ENCODE results near the gene NPIPB2. TPM values are rescaled to one million over a fixed set of nuclear protein-coding genes. Genes with fewer than 3 reads are reported as not detected.

Gene NPIPB2
- total RNA-seq, 4 donors from 2014 or later: 4.1 to 12.9 (median 5.2) TPM

DNA sequence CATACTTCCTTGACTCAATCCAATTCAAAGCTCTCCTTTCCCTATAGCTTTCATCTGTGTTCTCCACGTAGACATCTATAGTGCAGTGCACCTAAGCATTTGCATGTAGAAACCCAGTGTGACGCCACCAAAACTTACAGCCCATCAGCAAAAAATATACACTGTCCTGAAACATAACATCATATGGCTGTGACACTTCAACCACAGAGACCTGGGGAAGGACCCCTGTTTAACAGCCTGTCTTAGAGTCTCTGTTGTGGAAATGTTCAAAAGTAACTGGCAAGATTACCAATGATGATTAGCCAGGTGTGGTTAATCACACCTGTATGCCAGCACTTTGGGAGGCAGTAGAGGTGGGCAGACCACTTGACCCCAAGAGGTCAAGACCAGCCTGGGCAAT, 48.3 kb downstream of the NPIPB2 start:
- TF ChIP-seq POLR2A (IDR thresholded peaks at IDR 0.05): no peak
- TF ChIP-seq, protein P1, sequence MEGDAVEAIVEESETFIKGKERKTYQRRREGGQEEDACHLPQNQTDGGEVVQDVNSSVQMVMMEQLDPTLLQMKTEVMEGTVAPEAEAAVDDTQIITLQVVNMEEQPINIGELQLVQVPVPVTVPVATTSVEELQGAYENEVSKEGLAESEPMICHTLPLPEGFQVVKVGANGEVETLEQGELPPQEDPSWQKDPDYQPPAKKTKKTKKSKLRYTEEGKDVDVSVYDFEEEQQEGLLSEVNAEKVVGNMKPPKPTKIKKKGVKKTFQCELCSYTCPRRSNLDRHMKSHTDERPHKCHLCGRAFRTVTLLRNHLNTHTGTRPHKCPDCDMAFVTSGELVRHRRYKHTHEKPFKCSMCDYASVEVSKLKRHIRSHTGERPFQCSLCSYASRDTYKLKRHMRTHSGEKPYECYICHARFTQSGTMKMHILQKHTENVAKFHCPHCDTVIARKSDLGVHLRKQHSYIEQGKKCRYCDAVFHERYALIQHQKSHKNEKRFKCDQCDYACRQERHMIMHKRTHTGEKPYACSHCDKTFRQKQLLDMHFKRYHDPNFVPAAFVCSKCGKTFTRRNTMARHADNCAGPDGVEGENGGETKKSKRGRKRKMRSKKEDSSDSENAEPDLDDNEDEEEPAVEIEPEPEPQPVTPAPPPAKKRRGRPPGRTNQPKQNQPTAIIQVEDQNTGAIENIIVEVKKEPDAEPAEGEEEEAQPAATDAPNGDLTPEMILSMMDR (IDR thresholded peaks at IDR 0.05): no peak
- no peak for DNase-seq (ENCODE audit: low spot score in 2 of 2)
- intact Hi-C loops (cut with DNase I; ENCODE audit: low total_unique reads): no loop called here
- WGBS, 2 donors: 97 to 98% methylated on average over 2 of the region's 2 CpGs
- no peak overlapping the region for H3K4me3 ChIP-seq (ENCODE audit: low read depth, poor library complexity, severe bottlenecking)

DNA sequence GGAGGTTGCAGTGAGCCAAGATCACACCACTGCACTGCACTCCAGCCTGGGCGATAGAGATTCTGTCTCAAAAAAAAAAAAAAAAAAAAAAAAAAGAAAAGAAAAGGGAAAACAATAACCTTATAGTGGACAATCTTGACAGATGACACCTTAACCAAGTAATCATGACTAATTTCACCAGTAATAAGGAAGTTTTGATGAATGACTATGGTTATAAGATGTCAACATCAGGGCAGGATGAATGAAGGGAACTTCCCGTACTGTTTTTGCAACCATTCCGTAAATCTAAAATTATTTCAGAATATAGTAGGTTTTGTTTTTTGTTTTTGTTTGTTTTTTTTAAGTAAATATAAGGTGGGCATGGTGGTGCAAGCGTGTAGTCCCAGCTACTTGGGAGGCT, 49.1 kb downstream of the NPIPB2 start:
- WGBS, 2 donors: 67 to 95% methylated on average over 4 of the region's 4 CpGs
- intact Hi-C loops (cut with DNase I; ENCODE audit: low total_unique reads): no loop called here
- TF ChIP-seq POLR2A (IDR thresholded peaks at IDR 0.05): no peak
- TF ChIP-seq, protein P1 (IDR thresholded peaks at IDR 0.05): no peak

DNA sequence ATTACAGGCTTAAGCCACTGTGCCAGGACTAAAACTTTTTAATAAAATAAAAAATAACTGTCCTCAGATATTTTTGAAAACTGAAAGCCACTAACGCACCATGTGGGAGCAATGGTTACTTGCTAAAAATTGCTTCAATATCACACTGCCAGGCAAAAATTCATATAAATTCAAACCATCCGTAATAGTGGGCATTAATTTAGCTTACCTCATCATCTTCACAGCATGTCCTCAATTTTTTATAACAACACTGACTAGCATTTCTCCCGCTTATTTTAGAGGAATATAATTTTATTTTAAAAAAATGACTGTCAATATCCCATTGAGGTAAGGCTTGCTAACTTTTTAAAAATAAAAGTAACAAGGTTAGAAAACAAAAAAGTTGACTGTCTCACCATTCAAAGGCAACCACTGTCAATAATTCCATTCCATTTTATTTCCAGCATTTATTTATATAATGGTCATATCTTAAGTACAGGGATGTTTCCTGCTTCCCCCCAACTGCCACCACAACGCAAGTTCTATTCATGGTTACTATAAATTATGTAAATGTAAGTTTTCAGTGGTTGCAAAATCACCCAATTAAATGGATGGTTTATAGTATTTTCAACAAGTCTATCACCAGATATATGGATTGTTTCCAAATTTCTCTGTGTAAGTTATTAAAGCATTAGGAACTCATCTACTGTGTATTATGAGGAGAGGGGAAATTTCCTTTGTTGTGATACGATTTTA, 51.4 kb downstream of the NPIPB2 start:
- DNase-seq (ENCODE audit: low spot score in 2 of 2): no peak
- intact Hi-C loops (cut with DNase I; ENCODE audit: low total_unique reads): no loop called here
- WGBS, 2 donors: 76 to 83% methylated on average over 5 of the region's 5 CpGs
- H3K4me3 ChIP-seq (ENCODE audit: low read depth, poor library complexity, severe bottlenecking): no peak overlapping the region
- TF ChIP-seq POLR2A (IDR thresholded peaks at IDR 0.05): no peak
- TF ChIP-seq, protein P1 (IDR thresholded peaks at IDR 0.05): no peak

More for the DNA sequence above, 49.1 kb downstream of the NPIPB2 start:
- H3K4me3 ChIP-seq (ENCODE audit: low read depth, poor library complexity, severe bottlenecking): no peak overlapping the region
- DNase-seq (ENCODE audit: low spot score in 2 of 2): no peak

DNA sequence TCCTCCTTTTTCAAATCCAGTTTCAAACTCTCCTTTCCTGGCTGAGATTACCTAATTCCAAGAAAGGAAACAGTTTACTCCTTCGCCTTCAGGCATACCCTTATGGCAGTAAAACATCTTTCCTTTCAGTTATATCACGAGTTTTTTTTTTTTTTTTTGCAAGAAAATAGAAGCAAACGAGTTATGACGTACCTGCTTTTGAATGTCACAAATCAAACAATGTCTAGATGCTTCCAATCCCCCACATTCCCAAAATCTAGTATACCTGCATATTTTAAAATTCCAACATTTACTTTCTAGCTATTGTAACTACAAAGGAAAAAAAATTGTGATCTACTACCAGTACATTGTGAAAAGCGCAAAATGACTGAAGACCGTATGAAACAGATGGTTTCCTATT, 55.0 kb downstream of the NPIPB2 start:
- 74 to 78% methylated on average over 6 of the region's 6 CpGs for WGBS, 2 donors
- H3K4me3 ChIP-seq (ENCODE audit: low read depth, poor library complexity, severe bottlenecking): no peak overlapping the region
- no peak for DNase-seq (ENCODE audit: low spot score in 2 of 2)
- no peak for TF ChIP-seq POLR2A (IDR thresholded peaks at IDR 0.05)
- TF ChIP-seq, protein P1 (IDR thresholded peaks at IDR 0.05): no peak
- intact Hi-C loops (cut with DNase I; ENCODE audit: low total_unique reads): loop anchor here (1.0 kb wide), 1 partner anchor 8 kb away; no protein-coding TSS in a partner anchor

DNA sequence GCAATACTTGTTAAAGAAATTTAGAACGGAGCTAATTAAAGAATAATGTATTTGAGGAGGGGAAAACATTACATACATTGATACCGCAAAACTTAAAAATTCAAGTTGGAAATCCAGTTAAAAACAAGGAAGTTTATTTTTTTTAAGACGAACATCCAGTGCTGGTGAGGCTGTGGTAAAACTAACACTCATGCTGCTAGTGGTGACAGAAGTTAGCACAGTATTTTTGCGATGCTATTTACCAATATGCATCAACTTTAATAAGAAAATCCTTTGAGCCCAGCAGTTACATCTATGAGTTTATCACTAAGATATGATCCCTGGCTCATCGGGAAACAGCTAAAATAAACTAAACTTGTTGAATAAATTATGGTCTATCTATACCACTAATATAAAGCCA, 57.8 kb downstream of the NPIPB2 start:
- intact Hi-C loops (cut with DNase I; ENCODE audit: low total_unique reads): no loop called here
- H3K4me3 ChIP-seq (ENCODE audit: low read depth, poor library complexity, severe bottlenecking): no peak overlapping the region
- TF ChIP-seq, protein P1 (IDR thresholded peaks at IDR 0.05): no peak
- TF ChIP-seq POLR2A (IDR thresholded peaks at IDR 0.05): no peak
- no peak for DNase-seq (ENCODE audit: low spot score in 2 of 2)
- WGBS, 2 donors: 95 to 96% methylated on average over 5 of the region's 5 CpGs

DNA sequence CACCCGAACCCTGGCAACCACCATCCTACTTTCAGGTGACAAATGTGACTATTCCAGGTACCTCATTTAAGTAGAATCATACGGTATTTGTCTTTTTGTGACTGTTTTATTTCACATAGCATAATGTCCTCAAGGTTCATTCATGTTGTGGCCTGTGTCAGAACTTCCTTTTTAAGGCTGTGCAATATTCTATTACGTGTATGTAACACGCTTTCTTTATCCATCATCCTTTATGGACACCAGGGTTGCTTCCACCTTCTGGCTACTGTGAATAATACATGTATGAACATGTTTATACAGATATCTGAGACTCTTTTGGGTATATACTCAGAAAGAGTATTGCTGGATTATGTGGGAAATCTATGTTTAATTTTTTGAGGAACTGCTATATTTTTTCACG, 61.8 kb downstream of the NPIPB2 start:
- TF ChIP-seq, protein P1 (IDR thresholded peaks at IDR 0.05): no peak
- no peak for TF ChIP-seq POLR2A (IDR thresholded peaks at IDR 0.05)
- DNase-seq (ENCODE audit: low spot score in 2 of 2): no peak
- intact Hi-C loops (cut with DNase I; ENCODE audit: low total_unique reads): no loop called here
- H3K4me3 ChIP-seq (ENCODE audit: low read depth, poor library complexity, severe bottlenecking): no peak overlapping the region
- WGBS, 2 donors: 81% methylated on average over 5 of the region's 5 CpGs
